NCI-H1417 (cell line): ENCODE measurements around the gene ITK.

Experiments
- DNase-seq, 3 experiments: peaks; one replicate each; lab custom pipeline; 2025; lab: John Stamatoyannopoulos, UW

The ITK gene

GRCh38 chr5:157180374-157181264 lies at the start of gene ITK:
ITK (plus strand) TSS chr5:157180840; CDS start chr5:157180978, 138 bp downstream.
- DNase-seq = no peak

- DNase-seq = peak in 1 of 3 experiments; percentile 22
Observed at GRCh38 chr5:157130925-157131324, 49.7 kb upstream of the ITK start.

GRCh38 chr5:157132281-157132612 lies 48.4 kb upstream of the ITK start:
- no peak for DNase-seq

GRCh38 chr5:157137691-157138090 lies 42.9 kb upstream of the ITK start:
- no peak for DNase-seq

GRCh38 chr5:157142317-157143126 lies 38.1 kb upstream of the ITK start, which contains the start of gene MED7:
MED7 (minus strand) TSS chr5:157142865; CDS start chr5:157139431, 3,434 bp downstream.
- peak; percentile 90 to 98 (median 97) for DNase-seq

- peak; percentile 76 to 83 (median 80) for DNase-seq
Observed at GRCh38 chr5:157143127-157143971, 37.3 kb upstream of the ITK start.

- peak; percentile 48 to 72 (median 69) for DNase-seq
Observed at GRCh38 chr5:157148734-157149615, 31.7 kb upstream of the ITK start.

- DNase-seq = no peak
Observed at GRCh38 chr5:157150995-157151394, 29.6 kb upstream of the ITK start.

- no peak for DNase-seq
Observed at GRCh38 chr5:157155297-157155696, 25.3 kb upstream of the ITK start.

GRCh38 chr5:157157293-157157891 lies 23.2 kb upstream of the ITK start:
- DNase-seq = no peak

GRCh38 chr5:157159209-157159751 lies 21.4 kb upstream of the ITK start:
- no peak for DNase-seq

GRCh38 chr5:157160001-157160400 lies 20.6 kb upstream of the ITK start:
- no peak for DNase-seq

GRCh38 chr5:157161996-157162395 lies 18.6 kb upstream of the ITK start:
- no peak for DNase-seq

- DNase-seq = no peak
Observed at GRCh38 chr5:157162919-157163510, 17.6 kb upstream of the ITK start.

- DNase-seq = no peak
Observed at GRCh38 chr5:157164521-157164920, 16.1 kb upstream of the ITK start.

- DNase-seq = no peak
Observed at GRCh38 chr5:157165261-157165660, 15.4 kb upstream of the ITK start.

GRCh38 chr5:157165668-157166067 lies 15.0 kb upstream of the ITK start:
- no peak for DNase-seq

- DNase-seq = no peak
Observed at GRCh38 chr5:157166214-157167213, 14.1 kb upstream of the ITK start, which contains the start of gene GARIN3. GARIN3 (minus strand) TSS chr5:157166264; CDS start chr5:157166168, 96 bp downstream.
